ENCODE data around the gene BTBD19.

DNA sequence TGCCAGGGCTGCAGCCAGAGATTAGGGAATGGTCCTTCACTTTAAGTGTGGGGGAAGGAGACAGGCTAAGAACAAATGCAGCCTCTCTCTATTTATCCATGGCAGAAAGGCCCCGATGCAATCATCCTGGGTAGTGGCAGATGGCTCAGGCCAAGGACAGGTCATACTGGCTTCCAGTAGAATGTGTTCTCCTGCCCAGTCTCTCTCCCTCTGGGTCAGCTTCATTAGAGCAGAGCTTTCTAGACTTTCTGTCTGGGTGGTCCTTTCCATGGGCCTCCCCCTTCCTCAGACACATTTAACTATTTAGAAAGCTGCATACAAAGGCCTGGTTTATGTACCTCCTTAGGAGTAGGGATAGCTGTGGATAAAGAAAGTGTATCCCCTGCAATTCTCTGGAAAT lies 39.5 kb downstream of the BTBD19 start:
- TF ChIP-seq MEF2A (IDR thresholded peaks at IDR 0.05; ENCODE audit: borderline replicate concordance, low read depth) (no peak), MXI1 (IDR thresholded peaks at IDR 0.05; ENCODE audit: low read depth, low read length) (no peak), RFX5 (IDR thresholded peaks at IDR 0.05; ENCODE audit: low read length) (no peak), EP300 (IDR thresholded peaks at IDR 0.05; ENCODE audit: borderline replicate concordance in 1 of 2, low read depth in 1 of 2, low read length in 1 of 2) (no peak), GABPA (IDR thresholded peaks at IDR 0.05; ENCODE audit: low read depth) (no peak), YY1 (IDR thresholded peaks at IDR 0.05; ENCODE audit: low read depth) (no peak), CHD2 (IDR thresholded peaks at IDR 0.05; ENCODE audit: low read length, partially characterized antibody) (no peak), RXRA (IDR thresholded peaks at IDR 0.05; ENCODE audit: borderline replicate concordance, low read depth) (no peak)
- TF ChIP-seq, protein P1, sequence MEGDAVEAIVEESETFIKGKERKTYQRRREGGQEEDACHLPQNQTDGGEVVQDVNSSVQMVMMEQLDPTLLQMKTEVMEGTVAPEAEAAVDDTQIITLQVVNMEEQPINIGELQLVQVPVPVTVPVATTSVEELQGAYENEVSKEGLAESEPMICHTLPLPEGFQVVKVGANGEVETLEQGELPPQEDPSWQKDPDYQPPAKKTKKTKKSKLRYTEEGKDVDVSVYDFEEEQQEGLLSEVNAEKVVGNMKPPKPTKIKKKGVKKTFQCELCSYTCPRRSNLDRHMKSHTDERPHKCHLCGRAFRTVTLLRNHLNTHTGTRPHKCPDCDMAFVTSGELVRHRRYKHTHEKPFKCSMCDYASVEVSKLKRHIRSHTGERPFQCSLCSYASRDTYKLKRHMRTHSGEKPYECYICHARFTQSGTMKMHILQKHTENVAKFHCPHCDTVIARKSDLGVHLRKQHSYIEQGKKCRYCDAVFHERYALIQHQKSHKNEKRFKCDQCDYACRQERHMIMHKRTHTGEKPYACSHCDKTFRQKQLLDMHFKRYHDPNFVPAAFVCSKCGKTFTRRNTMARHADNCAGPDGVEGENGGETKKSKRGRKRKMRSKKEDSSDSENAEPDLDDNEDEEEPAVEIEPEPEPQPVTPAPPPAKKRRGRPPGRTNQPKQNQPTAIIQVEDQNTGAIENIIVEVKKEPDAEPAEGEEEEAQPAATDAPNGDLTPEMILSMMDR (IDR thresholded peaks at IDR 0.05) = no peak
- TF ChIP-seq, protein P2, sequence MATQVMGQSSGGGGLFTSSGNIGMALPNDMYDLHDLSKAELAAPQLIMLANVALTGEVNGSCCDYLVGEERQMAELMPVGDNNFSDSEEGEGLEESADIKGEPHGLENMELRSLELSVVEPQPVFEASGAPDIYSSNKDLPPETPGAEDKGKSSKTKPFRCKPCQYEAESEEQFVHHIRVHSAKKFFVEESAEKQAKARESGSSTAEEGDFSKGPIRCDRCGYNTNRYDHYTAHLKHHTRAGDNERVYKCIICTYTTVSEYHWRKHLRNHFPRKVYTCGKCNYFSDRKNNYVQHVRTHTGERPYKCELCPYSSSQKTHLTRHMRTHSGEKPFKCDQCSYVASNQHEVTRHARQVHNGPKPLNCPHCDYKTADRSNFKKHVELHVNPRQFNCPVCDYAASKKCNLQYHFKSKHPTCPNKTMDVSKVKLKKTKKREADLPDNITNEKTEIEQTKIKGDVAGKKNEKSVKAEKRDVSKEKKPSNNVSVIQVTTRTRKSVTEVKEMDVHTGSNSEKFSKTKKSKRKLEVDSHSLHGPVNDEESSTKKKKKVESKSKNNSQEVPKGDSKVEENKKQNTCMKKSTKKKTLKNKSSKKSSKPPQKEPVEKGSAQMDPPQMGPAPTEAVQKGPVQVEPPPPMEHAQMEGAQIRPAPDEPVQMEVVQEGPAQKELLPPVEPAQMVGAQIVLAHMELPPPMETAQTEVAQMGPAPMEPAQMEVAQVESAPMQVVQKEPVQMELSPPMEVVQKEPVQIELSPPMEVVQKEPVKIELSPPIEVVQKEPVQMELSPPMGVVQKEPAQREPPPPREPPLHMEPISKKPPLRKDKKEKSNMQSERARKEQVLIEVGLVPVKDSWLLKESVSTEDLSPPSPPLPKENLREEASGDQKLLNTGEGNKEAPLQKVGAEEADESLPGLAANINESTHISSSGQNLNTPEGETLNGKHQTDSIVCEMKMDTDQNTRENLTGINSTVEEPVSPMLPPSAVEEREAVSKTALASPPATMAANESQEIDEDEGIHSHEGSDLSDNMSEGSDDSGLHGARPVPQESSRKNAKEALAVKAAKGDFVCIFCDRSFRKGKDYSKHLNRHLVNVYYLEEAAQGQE (IDR thresholded peaks at IDR 0.05; ENCODE audit: low read depth, low read length) = no peak

Measured in SK-N-SH (cell line).